Endothelial cell of hepatic sinusoid (primary cell): ENCODE measurements around the gene FANK1.
"Not testable (repeated sequence)": the region's sequence is repeated elsewhere in the genome, so short reads cannot be mapped to it uniquely, and the experiment has no call there.

Source experiments
- in situ Hi-C: cut with HindIII; loops from 2 replicates; pipeline ENCODE4 v1.10.0; 2017; ENCODE audit warnings: low sequenced_read_pairs

The FANK1 gene

DNA sequence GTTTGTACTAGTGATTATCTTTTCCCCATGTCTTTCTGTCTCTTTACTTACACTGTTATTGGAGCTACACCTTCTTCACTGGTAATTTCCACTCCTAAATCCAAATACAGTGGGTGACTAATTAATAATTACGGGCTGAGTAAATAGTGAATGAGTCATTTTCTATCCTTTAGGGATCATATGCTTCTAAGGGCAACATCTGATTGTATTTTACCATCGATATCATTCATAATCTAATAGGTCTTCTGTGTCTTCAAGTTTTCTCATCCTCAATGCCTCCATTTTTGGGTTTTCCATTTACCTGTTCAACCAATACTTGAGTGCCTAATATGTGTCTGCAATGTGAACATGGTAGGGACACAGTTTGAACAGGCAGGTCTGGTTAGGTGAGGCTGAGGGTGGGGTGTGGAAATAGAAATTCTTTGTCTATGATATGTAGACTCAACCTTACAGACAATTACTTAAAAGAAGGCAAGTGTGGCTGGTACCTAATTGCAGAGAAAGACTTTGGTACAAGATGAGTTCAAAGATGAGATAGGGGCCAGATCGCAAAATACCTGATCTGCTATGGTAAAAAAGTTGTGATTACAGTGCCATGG lies 9.4 kb upstream of the FANK1 start:
- in situ Hi-C loops = no loop called here

- in situ Hi-C loops = not testable (repeated sequence)
Measured at GRCh38 chr10:125889441-125889840, 6.9 kb upstream of the FANK1 start.

- in situ Hi-C loops = not testable (repeated sequence)
Measured at GRCh38 chr10:125892402-125892801, 4.0 kb upstream of the FANK1 start.

- in situ Hi-C loops = not testable (repeated sequence)
Measured at GRCh38 chr10:125894176-125894575, 2.2 kb upstream of the FANK1 start.

GRCh38 chr10:125895130-125896087 lies 955 bp upstream of the FANK1 start:
- in situ Hi-C loops = not testable (repeated sequence)

DNA sequence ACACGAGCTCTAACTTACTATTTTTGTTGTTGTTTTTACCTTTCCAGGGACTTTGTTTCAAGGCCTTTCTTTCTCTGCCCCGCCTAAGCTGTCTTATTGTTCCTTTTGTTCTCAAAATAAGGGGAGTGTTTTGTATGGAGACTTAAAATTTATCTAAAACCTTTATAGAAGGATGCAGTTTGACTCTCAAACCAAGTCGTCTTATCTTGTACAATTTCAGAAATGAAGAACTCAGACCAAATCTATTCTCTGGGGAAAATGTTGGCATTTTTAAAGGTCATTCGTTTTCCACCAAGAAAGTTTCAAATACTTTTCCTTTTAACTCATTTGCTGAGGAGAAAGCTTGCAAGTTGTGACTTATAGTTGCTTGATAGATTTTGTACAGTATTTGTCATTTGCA lies 953 bp downstream of the FANK1 start:
- in situ Hi-C loops = not testable (repeated sequence)

- in situ Hi-C loops = not testable (repeated sequence)
Measured at GRCh38 chr10:125900963-125901362, 4.6 kb downstream of the FANK1 start.

GRCh38 chr10:125903135-125903640 lies 6.8 kb downstream of the FANK1 start:
- in situ Hi-C loops = not testable (repeated sequence)

DNA sequence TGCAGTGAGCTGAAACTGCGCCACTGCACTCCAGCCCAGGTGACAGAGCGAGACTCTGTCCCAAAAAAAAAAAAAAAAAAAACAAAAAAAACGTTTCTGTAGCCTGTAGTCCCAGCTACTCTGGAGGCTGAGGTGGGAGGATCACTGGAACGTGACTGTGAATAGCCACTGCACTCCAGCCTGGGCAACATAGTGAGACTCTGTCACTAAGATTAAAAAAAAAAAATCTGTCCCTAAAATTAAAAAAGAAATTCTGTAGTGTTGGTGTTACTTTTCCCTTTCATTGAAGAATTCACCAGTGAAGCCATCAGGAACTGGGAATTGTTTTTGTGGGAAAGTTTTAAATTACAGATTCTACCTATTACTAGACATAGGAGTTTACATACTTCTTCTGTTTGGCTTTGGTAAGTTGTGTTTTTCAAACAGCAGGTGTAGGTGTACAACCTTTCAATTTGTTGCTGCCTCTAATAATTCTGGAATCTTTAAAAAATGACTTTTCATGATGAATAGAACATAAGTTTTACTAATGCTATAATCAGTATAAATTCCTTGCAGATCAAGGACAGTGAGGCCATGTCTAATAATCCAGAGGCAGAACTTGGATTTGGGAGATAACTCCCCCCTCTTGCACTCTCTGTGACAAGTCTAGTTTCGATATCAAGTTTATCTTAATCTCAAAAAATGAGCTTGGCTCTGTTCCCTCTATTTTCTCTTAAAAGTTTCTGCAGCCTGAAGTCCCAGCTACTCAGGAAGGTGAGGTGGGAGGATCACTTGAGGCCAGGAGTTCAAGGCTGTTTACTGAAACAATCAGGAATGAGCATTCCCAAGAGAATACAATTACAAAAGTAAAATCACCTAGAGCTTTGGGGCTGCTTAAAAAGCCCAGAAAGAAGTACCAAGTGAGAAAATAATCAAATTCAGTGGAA lies 9.0 kb downstream of the FANK1 start:
- in situ Hi-C loops = not testable (repeated sequence)

- in situ Hi-C loops = not testable (repeated sequence)
Measured at GRCh38 chr10:125907598-125907997, 11.2 kb downstream of the FANK1 start.

DNA sequence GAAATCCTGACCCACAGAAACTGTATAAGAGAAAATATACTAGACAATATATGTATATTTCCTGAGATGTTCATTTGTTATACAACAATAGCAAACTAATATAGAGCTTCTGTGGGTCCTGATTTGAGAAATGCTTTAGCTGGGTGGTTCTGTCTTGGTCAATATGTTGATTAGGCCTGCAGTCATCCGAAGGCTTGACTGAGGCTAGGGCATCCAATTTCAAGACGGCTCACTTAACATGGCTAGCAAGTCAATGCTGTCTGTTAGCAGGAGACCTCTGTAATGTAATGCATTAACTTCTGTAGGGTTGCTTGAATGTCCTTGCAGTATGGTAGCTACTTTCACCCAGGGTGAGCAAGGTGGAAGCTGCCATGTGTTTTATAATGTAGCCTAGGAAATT lies 12.4 kb downstream of the FANK1 start:
- in situ Hi-C loops = not testable (repeated sequence)

DNA sequence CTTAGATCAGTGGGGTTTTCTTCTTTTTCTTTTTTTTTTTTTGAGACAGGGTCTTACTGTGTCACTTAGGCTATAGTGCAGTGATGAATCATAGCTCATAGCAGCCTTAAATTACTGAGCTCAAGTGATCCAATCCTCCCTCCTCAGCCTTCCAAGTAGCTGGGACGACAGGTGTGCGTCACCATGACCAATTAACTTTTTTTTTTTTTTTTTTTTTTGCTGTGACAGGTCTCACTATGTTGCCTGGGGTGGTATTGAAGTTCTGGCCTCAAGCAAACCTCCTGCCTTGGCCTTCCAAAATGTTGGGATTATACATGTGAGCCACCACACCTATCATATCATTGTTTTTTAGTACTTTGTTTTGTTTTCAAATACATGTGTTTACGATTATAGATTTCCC lies 13.1 kb downstream of the FANK1 start:
- in situ Hi-C loops = not testable (repeated sequence)

GRCh38 chr10:125911145-125911544 lies 14.8 kb downstream of the FANK1 start:
- in situ Hi-C loops = no loop called here

DNA sequence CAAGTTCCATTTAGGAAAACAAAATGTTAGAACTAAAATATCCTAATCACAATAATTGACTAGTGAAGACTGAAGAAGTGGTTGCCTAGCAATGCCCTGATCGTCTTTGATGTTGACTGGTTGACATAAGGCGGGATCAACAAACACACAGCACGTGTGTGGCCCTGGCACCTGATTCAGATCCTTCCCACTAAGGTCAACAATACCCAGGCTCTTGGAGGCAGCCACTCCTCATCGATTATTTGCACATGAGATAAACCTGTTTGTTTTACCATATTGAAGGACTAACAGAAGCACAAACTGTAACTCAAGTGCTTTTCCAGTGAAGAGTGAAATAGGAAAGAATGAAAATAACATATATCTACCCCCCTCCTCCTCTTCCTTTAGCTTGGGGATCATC lies 15.6 kb downstream of the FANK1 start:
- in situ Hi-C loops = no loop called here

GRCh38 chr10:125913277-125913676 lies 16.9 kb downstream of the FANK1 start:
- in situ Hi-C loops = not testable (repeated sequence)

GRCh38 chr10:125916977-125917376 lies 20.6 kb downstream of the FANK1 start:
- in situ Hi-C loops = no loop called here

DNA sequence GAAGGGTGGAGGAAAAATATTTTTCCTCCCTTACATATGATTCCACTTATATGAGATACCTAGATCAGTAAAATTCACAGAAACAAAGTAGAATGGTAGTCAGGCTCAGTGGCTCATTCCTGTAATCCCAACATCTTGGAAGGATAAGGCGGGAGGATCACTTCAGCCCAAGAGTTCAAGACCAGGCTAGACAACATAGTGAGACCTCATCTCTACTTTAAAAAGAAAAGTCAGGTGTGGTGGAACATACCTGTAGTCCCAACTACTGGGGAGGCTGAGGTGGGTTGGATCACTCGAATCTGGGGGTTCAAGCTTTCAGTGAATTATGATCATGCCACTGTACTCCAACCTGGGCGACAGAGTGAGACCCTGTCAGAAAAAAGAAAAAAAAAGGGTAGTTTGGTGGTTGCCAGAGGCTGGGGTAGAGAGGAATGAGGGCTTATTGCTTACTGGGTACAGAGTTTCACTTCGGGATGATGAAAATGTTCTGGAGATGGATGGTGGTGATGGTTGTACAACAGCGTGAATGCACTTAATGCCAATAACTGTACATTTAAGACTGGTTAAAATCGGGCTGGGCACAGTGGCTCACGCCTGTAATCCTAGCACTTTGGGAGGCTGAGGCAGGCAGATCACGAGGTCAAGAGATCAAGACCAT lies 21.5 kb downstream of the FANK1 start:
- in situ Hi-C loops = not testable (repeated sequence)

DNA sequence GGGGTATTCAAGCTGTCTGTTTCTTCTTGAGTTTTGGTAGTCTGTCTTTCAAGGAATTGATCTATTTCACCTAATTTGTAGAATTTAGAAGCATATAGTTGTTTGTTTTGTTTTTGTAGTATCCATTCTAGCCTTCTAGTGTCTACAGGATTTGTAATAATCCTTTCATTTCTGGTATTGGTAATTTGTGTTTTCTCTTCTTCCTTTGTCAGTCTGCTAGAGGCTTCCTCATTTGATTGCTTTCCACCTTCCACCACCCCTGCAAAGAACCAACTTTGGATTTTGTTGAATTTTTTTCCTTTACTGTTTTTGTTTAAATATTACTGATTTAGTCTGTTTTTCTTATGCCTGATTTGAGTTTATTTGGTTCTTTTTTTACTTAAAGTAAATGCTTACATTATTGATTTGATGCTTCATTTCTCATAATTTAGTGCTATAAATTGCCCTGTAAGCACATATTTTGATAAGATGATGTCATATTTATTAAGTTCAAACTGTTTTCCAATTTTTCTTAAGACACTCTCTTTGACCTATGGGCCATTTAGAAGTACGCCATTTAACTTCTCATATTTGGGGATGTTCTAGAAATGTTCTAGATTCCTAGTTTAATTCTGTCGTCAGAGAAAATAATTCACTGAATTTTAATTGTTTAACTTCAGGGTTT lies 25.4 kb downstream of the FANK1 start:
- in situ Hi-C loops = not testable (repeated sequence)

- in situ Hi-C loops = no loop called here
Measured at GRCh38 chr10:125925262-125925834, 29.0 kb downstream of the FANK1 start.
